Measurements from ENCODE around the gene APBA1. TPM values are rescaled to one million over a fixed set of nuclear protein-coding genes. Genes with fewer than 3 reads are reported as not detected.

APBA1 gene
- total and polyA plus RNA-seq, 9 of the 15 experiments (the other 6 are each of a cell fraction or from before 2014, with no cell fraction given) = 0.01 to 0.02 TPM; not detected in 7

DNA sequence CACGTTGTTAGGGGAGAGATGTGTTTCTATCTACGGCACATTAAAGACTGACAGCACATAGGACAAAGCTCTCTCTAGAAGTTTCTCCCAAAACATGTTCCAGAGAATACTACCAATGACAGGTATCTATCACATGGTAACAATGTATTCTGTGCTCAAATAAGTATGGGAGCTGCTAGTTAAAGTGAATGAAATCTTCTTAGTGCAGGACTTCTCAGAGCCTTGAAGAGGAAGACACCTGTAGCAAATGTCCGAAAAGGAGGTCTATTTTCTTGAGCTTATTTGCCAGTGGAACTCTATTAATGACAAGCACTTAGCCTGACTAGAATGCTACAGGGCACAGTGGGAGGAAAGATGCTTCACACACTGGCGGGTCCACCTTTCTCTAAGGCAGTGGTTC, 209.8 kb downstream of the APBA1 start:
- H3K9me3 ChIP-seq (replicated peaks; ENCODE audit: control insufficient read depth, insufficient read depth, low read depth, low read length) = no peaks in the 10 kb centered on the region
- POLR2A ChIA-PET = interaction anchor here (1.0 kb wide), 1 partner anchor 10 kb away, joined by 4 read pairs; no protein-coding TSS in a partner anchor
- WGBS (ENCODE audit: insufficient coverage, low coverage, missing lambda C conversion rate) = 0% methylated on average over 4 of the region's 4 CpGs
- H3K9me1 ChIP-seq (ENCODE audit: control insufficient read depth, insufficient read depth, low read length) = no peaks in the 10 kb centered on the region
- no peaks in the 10 kb centered on the region for H4K20me1 ChIP-seq (replicated peaks; ENCODE audit: control insufficient read depth, insufficient read depth, low read length)
- H2AFZ ChIP-seq (ENCODE audit: low read depth, low read length) = no peak overlapping the region
- ATAC-seq (no peak), DNase-seq (ENCODE audit: extremely low read depth in 1 of 4, low spot score in 3 of 4) (no peak), FAIRE-seq (no peak)
- no peaks in the 10 kb centered on the region for H3K79me2 ChIP-seq (ENCODE audit: control insufficient read depth, insufficient read depth, low read length)
- CTCF ChIA-PET (ENCODE audit: low intra/inter-chr PET ratio) = no interaction called here
- H3K4me1 ChIP-seq (replicated peaks in 1 of 2; ENCODE audit: control insufficient read depth in 2 of 2, insufficient read depth in 2 of 2, low read length in 2 of 2) = no peaks in the 10 kb centered on the region
- no peaks in the 10 kb centered on the region for H3K36me3 ChIP-seq (ENCODE audit: control insufficient read depth, insufficient read depth, low read length)
- H3K27ac ChIP-seq (ENCODE audit: extremely low read depth, low read depth, low read length) = no peak overlapping the region
- no peak for TF ChIP-seq E2F3 (CRISPR knock-in tag; IDR thresholded peaks at IDR 0.05)
- TF ChIP-seq CHCHD3 (CRISPR knock-in tag; IDR thresholded peaks at IDR 0.05) = no peak
- TF ChIP-seq ZNF239 (CRISPR knock-in tag; IDR thresholded peaks at IDR 0.05) = peak; percentile 83
- peak; percentile 22 for TF ChIP-seq RBM25 (IDR thresholded peaks at IDR 0.05; ENCODE audit: low read depth, low read length, severe bottlenecking)
- no peak overlapping the region for H3K4me2 ChIP-seq (ENCODE audit: insufficient read depth, low read length)
- in situ Hi-C loops (cut with MboI) = no loop called here
- intact Hi-C loops (cut with micrococcal nuclease) = no loop called here
- peaks cover 0 to 4% of the 10 kb centered on the region in 2 experiments; a peak in 2 of 5 replicates for H3K27me3 ChIP-seq (ENCODE audit: control insufficient read depth in 2 of 2, insufficient read depth in 2 of 2, low read length in 2 of 2)
- H3K4me3 ChIP-seq = no peak overlapping the region
- BruUV-seq (replicated peaks) = no TSS peak
- H3K9ac ChIP-seq (ENCODE audit: insufficient read depth in 1 of 2, low read depth in 2 of 2, low read length in 2 of 2) = no peak overlapping the region

DNA sequence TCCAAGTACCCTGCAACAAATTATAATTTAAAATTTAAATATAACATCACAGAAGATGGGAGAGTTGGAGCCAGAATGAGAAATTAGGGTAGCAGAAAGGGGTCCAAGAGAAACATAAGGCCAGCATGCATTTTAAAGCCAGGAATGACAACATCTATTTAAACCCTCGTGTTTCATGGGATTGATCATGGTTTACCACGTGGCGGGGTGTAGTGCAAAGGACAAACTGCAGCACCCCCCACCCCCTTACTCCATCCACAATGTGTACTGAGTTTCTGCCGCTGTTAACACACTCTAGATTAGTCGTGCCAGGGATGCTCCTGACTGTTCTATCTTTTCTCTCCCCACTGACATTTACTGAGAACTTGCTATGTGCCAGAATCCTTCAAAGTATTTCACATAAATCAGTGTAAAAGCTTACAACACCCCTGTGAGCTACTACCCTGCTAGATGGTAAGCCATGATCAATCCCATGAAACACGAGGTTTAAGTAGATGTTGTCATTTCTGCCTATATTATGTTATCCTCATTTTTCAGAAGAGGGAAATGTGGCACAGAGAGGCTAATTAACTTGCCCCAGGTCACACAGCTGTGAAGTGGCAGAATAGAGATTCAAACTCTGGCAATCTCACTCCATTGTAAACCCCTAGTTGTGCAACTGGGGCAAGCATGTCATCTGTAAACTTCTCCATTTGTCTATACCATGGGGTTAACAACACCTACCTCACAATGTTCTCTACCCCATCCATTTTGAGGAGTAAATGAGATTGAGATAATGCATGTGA, 210.9 kb downstream of the APBA1 start:
- in situ Hi-C loops (cut with MboI) = no loop called here
- Histone ChIP-seq H3K9ac (ENCODE audit: insufficient read depth in 1 of 2, low read depth in 2 of 2, low read length in 2 of 2) (no peak overlapping the region), H3K9me3 (replicated peaks; ENCODE audit: control insufficient read depth, insufficient read depth, low read depth, low read length) (no peaks in the 10 kb centered on the region), H3K4me3 (no peak overlapping the region), H3K4me2 (ENCODE audit: insufficient read depth, low read length) (no peak overlapping the region), H4K20me1 (replicated peaks; ENCODE audit: control insufficient read depth, insufficient read depth, low read length) (no peaks in the 10 kb centered on the region), H3K9me1 (ENCODE audit: control insufficient read depth, insufficient read depth, low read length) (no peaks in the 10 kb centered on the region), H3K27me3 (ENCODE audit: control insufficient read depth in 2 of 2, insufficient read depth in 2 of 2, low read length in 2 of 2) (peaks cover 2 to 6% of the 10 kb centered on the region in 2 experiments; a peak in 2 of 5 replicates), H3K79me2 (ENCODE audit: control insufficient read depth, insufficient read depth, low read length) (no peaks in the 10 kb centered on the region), H3K4me1 (replicated peaks in 1 of 2; ENCODE audit: control insufficient read depth in 2 of 2, insufficient read depth in 2 of 2, low read length in 2 of 2) (no peaks in the 10 kb centered on the region), H3K36me3 (ENCODE audit: control insufficient read depth, insufficient read depth, low read length) (no peaks in the 10 kb centered on the region), H3K27ac (ENCODE audit: extremely low read depth, low read depth, low read length) (no peak overlapping the region), H2AFZ (ENCODE audit: low read depth, low read length) (no peak overlapping the region)
- no peak for DNase-seq (ENCODE audit: extremely low read depth in 1 of 4, low spot score in 3 of 4)
- no peak for ATAC-seq
- no peak for FAIRE-seq
- no TSS peak for BruUV-seq (replicated peaks)
- TF ChIP-seq, protein P1, sequence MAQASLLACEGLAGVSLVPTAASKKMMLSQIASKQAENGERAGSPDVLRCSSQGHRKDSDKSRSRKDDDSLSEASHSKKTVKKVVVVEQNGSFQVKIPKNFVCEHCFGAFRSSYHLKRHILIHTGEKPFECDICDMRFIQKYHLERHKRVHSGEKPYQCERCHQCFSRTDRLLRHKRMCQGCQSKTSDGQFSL (CRISPR knock-in tag; IDR thresholded peaks at IDR 0.05) = no peak
- TF ChIP-seq, protein P1 (tag; IDR thresholded peaks at IDR 0.05) = no peak
- TF ChIP-seq HNRNPL (IDR thresholded peaks at IDR 0.05; ENCODE audit: low read depth, low read length) (no peak), ZFP36 (IDR thresholded peaks at IDR 0.05; ENCODE audit: low read depth, low read length, partially characterized antibody) (peak; percentile 41), HNRNPK (IDR thresholded peaks at IDR 0.05; ENCODE audit: low read depth, low read length, poor library complexity, severe bottlenecking) (no peak), RBM25 (IDR thresholded peaks at IDR 0.05; ENCODE audit: low read depth, low read length, severe bottlenecking) (peak; percentile 67)
- ChIA-PET POLR2A (no interaction called here), CTCF (ENCODE audit: low intra/inter-chr PET ratio) (no interaction called here)
- 2% methylated on average over 6 of the region's 6 CpGs for WGBS (ENCODE audit: insufficient coverage, low coverage, missing lambda C conversion rate)
- intact Hi-C loops (cut with micrococcal nuclease) = no loop called here
